GM13976 (cell line): ENCODE data around the gene TMEM200B.
A peak's percentile ranks its signal among the peaks of the same experiment; 100 is the strongest.

Experiments
- DNase-seq: peaks from one replicate; pipeline ENCODE4 v3.0.0; 2012; ENCODE audit warnings: low spot score
- in situ Hi-C: fragments of 300-500 bp; cut with MboI; formaldehyde crosslinking; loops from one replicate; pipeline ENCODE4 v1.12.0; 2022; ENCODE audit warnings: low sequenced_read_pairs, mixed read lengths, inconsistent platforms; ENCODE audit not compliant: unreplicated experiment
- TF ChIP-seq, protein P1 (sequence below): IDR thresholded peaks from 2 replicates; pipeline ENCODE4 v1.5.1; 2012; ENCODE audit warnings: borderline replicate concordance, mild to moderate bottlenecking; ENCODE audit not compliant: insufficient read depth; ENCODE audit errors: extremely low read depth, missing control alignments, control extremely low read depth

The TMEM200B gene

DNA sequence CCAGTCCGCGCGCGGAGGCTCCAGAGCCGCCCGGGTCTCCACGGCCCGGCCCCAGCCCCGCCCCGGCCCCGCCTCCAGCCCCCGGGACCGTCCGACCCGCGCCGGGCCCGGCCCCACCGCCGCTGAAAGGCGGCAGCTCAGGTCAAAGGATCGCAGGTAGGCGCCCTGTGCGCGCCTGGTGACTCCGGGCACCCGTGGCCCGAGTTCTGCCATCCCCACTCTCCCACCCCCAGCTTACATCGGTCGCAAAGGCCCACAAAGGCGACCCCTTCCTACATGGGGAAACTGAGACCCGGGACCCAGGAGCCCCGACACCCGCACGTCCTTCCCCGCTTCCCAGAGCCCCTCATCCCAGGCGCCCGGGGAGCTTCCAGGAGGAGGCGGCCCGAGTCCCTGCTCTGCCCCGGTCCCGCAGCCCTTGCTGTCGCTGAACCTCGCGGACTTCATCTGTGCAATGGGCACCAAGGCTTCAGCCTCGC lies at the start of gene TMEM200B:
TMEM200B (minus strand) TSS at position 17 of the 479 bp plus-strand sequence. CDS start 2,075 bp downstream, outside the sequence.
- TF ChIP-seq, protein P1, sequence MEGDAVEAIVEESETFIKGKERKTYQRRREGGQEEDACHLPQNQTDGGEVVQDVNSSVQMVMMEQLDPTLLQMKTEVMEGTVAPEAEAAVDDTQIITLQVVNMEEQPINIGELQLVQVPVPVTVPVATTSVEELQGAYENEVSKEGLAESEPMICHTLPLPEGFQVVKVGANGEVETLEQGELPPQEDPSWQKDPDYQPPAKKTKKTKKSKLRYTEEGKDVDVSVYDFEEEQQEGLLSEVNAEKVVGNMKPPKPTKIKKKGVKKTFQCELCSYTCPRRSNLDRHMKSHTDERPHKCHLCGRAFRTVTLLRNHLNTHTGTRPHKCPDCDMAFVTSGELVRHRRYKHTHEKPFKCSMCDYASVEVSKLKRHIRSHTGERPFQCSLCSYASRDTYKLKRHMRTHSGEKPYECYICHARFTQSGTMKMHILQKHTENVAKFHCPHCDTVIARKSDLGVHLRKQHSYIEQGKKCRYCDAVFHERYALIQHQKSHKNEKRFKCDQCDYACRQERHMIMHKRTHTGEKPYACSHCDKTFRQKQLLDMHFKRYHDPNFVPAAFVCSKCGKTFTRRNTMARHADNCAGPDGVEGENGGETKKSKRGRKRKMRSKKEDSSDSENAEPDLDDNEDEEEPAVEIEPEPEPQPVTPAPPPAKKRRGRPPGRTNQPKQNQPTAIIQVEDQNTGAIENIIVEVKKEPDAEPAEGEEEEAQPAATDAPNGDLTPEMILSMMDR = no peak
- in situ Hi-C loops = no loop called here
- peak; percentile 54 for DNase-seq

DNA sequence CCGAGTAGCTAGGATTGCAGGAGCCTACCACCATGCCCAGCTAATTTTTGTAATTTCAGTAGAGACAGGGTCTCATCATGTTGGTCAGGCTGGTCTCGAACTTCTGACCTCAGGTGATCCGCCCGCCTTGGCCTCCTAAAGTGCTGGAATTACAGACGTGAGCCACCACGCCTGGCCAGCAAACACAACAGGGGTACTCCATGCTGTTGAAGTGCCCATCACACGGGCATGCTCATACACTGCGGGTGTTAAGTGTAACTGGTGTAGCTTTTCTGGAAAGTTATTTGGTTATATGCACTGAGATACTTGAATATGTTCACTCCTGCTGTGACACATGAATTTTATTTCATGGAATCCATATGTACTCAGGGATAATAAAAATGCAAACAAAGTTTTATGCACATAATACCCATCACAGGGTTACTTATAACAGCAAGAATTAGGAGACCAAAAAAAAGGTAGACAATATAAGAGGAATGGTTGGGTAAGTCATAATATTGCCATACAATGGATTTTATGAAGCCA lies 48.8 kb upstream of the TMEM200B start:
- in situ Hi-C loops = no loop called here
- TF ChIP-seq, protein P1 = no peak
- DNase-seq = no peak

DNA sequence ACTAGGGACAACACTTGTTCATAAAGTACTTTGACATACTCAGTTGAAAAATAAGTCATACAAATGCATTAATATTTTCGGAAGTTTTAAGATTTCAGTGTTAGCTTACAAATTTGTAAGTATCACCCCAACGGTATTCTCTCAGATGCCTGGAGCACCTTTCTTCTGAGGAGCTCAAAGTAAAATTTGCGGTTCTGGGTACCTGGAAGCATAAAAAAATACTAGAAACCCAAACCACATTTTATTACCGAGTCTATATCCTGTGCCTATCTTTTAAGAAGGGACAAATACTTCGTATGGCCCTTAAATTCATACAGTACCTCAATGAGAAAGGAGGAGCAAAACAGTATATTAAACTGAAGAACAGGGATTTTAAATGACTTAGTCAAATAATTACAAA lies 47.8 kb upstream of the TMEM200B start:
- in situ Hi-C loops = no loop called here
- TF ChIP-seq, protein P1 = no peak
- no peak for DNase-seq

DNA sequence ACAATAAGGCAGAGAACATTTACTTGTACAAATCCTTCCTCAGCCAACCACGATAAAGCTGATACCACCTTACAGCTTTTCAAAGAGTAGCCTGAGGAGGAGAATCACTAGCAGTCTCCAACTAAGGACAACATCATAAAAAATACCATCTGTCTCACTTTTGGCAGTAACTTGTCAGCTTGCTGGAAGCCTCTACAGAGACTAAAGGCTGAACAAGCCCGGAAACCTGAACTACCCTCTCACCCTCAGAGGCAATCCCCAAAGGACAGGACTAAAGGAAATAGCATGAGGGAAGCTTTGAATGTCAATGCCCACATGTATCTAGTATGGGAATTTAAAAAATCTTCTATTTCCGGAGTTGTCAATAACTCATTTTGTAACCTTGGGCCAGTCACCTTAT lies 47.4 kb upstream of the TMEM200B start:
- DNase-seq = no peak
- TF ChIP-seq, protein P1 = no peak
- in situ Hi-C loops = no loop called here

DNA sequence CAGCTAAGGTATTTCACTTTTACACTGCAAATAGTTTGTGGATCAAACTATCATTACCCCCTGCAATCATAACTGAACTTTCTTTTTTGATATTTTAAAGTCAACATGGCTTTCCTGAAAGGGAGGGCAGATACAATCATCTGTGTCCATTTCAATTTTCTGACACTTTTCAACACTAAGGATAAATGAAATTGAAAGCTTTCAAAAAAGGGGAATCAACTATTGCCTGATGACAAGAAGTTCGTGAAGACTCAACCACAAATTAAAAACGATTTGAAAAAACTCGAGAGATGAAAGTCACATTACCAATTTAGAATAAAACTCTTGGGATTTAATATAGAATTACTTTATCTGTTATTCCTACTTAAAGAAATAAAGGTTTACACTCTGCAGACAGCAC lies 46.3 kb upstream of the TMEM200B start:
- TF ChIP-seq, protein P1 = no peak
- DNase-seq = no peak
- in situ Hi-C loops = no loop called here

DNA sequence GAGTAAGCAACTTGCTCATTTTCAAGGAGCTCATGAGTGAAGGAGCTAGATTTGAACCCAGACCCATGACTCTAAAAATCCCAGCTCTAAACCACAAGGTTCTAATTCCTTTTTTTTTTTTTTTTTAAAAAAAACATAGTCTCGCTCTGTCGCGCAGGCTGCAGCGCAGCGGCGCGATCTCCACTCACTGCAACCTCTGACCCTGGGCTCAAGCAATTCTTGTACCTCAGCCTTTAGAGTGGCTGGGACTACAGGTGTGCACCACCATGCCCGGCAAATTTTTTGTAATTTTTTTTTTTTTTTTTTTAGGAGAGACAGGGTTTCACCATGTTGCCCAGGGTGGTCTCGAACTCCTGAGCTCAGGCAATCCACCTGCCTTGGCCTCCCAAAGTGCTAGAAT lies 44.2 kb upstream of the TMEM200B start:
- no peak for DNase-seq
- TF ChIP-seq, protein P1 = no peak
- in situ Hi-C loops = no loop called here
